ENCODE results near the gene NTRK3. TPM values are rescaled to one million over a fixed set of nuclear protein-coding genes. Genes with fewer than 3 reads are reported as not detected.
"Not testable (repeated sequence)": the region's sequence is repeated elsewhere in the genome, so short reads cannot be mapped to it uniquely, and the experiment has no call there.

The NTRK3 gene
- total RNA-seq, 2 donors from 2014 or later = 3.3 to 6.9 TPM

- intact Hi-C loops (cut with DNase I) = no loop called here
- DNase-seq = no peak
- ATAC-seq = no peak
Observed at GRCh38 chr15:88104357-88104756, 152.2 kb downstream of the NTRK3 start.

DNA sequence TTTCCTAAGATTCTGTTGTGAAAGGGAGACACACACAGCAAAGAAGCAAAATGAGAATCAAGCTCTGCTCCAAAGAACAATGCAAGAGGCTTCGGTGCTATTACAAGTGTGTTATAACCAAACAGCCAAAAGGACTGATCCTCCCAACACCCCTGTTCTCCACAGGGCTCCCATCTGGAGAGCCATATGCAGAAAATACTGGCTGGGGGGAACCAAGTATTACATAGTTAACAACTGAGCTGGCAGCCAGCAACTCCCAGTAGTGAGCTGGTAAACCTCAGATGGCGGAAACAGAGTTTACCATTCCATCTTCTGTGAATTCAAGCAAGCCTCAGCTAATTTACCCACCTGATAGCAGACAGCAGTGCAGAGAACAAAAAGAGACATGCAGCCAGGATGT is 156.4 kb downstream of the NTRK3 start:
- DNase-seq = no peak
- no peak for ATAC-seq
- intact Hi-C loops (cut with DNase I) = no loop called here

- intact Hi-C loops (cut with DNase I) = no loop called here
- ATAC-seq (no peak), DNase-seq (no peak)
Observed at GRCh38 chr15:88098361-88098760, 158.2 kb downstream of the NTRK3 start.

GRCh38 chr15:88091444-88092016 is 165.0 kb downstream of the NTRK3 start:
- intact Hi-C loops (cut with DNase I) = no loop called here
- DNase-seq (no peak), ATAC-seq (no peak)

- intact Hi-C loops (cut with DNase I) = no loop called here
- DNase-seq (no peak), ATAC-seq (peak; percentile 51 to 85)
Observed at GRCh38 chr15:88090481-88091011, 166.0 kb downstream of the NTRK3 start.

DNA sequence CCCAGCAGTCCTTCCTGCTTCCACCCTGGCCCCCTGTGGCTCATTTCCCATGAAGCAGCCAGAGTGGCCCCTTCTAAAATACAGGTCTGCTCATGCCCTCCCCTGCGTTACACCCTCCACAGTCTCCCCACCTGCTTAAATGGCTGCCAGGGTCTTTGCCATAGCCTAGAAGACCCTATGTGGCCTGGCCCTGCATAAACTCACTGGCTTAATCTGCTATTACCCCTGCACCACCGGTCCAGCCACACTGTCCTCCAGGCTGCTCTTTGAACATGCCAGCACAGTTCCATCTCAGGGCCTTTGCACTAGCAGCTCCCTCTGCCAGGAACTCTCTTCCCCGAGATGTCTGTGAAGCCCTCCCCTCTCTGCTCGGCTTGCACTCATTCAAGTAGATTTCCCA is 166.8 kb downstream of the NTRK3 start:
- ATAC-seq = no peak
- no peak for DNase-seq
- intact Hi-C loops (cut with DNase I) = no loop called here

DNA sequence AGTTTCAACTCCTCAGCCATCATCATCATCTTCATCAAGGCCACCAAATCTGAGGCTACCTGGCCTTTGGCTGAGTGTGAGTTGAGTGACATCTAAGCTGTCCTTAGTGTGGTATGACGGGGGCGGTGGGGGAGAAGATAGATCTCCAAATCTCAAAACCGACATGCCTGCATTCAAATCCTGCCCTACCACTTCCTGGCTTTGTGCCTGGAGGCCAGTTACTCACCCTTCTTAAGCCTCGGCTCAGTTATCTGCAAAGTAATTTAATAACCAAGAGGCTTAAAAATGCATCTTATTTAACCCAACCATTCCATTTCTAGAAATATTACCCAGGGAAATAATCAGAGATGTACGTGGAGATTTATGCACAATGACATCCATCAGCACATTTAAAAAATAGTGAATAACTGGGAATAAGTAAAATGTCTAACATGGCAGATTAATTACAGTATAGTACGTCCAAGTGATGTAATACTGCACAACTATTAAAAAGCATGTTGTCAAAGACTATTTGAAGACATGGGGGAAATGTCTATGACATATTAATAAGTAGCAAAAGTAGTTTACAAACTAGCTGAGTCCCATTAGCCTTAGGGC is 167.4 kb downstream of the NTRK3 start:
- ATAC-seq = no peak
- no peak for DNase-seq
- intact Hi-C loops (cut with DNase I) = no loop called here

- ATAC-seq (peak in 1 of 2 donors; percentile 66), DNase-seq (no peak)
- intact Hi-C loops (cut with DNase I) = no loop called here
Observed at GRCh38 chr15:88083811-88084760, 172.5 kb downstream of the NTRK3 start.

GRCh38 chr15:88080616-88081015 is 175.9 kb downstream of the NTRK3 start:
- ATAC-seq (no peak), DNase-seq (no peak)
- intact Hi-C loops (cut with DNase I) = no loop called here

- ATAC-seq (peak in 1 of 2 donors; percentile 38), DNase-seq (no peak)
- intact Hi-C loops (cut with DNase I) = no loop called here
Observed at GRCh38 chr15:88077296-88078020, 179.1 kb downstream of the NTRK3 start.

DNA sequence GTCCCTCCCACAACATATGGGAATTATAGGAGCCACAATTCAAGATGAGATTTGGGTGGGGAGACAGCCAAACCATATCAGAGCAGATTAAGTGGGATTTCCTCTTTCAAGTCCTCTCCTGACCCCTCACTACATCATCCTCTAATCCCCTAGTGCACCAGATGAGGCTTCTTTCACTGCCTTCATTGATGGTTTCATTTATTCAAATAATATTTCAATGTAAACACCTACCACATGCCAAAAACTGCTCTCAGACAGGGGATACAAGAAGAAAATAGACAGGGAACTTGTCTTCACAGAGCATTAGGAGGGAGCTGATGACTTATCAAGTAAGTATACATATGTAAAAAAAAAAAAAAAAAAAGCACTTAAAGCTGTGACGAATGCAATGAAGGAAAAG is 180.2 kb downstream of the NTRK3 start:
- ATAC-seq (no peak), DNase-seq (no peak)
- intact Hi-C loops (cut with DNase I) = no loop called here

DNA sequence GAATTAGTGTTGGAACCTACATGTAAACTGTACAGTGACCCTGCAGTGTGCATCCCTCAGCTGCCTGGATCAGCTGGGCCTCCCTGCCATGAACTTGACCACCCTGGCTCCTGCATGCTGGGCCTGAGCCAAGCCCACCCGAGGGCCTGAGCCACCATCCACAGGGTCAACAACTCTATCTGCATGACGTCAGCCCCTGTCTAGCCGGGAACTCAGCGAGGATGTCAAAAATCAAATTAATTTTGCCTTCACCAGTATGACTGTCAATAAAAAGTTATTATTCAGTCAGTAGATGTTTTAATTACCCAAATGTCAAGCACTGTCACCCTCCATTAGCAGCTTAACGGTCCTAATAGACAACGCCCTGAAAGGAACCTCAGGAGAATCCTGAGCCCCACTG is 181.4 kb downstream of the NTRK3 start:
- ATAC-seq (no peak), DNase-seq (no peak)
- intact Hi-C loops (cut with DNase I) = no loop called here

DNA sequence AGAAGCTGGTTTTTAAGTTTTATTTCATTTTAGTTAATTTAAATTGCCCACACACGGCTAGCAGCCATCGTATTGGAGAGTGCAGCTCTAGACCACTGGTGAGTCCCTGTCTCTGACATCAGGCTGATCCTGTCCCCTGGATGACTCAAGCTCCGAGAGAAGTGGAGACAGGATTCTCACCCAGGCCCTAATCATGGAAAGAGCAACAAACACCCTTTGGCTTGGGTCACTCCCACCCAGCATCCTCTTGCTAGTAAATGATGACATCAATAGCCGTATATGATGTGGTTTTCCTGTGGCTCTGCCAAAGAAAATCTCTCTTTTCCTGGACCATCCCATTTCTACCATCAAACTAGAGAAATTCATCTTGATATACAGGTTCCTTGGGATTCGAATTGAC is 182.2 kb downstream of the NTRK3 start:
- intact Hi-C loops (cut with DNase I) = no loop called here
- DNase-seq (no peak), ATAC-seq (no peak)

GRCh38 chr15:88073391-88073691 is 183.2 kb downstream of the NTRK3 start:
- DNase-seq (no peak), ATAC-seq (no peak)
- intact Hi-C loops (cut with DNase I) = no loop called here

- intact Hi-C loops (cut with DNase I) = no loop called here
- DNase-seq (no peak), ATAC-seq (no peak)
Observed at GRCh38 chr15:88072598-88073390, 183.7 kb downstream of the NTRK3 start.

DNA sequence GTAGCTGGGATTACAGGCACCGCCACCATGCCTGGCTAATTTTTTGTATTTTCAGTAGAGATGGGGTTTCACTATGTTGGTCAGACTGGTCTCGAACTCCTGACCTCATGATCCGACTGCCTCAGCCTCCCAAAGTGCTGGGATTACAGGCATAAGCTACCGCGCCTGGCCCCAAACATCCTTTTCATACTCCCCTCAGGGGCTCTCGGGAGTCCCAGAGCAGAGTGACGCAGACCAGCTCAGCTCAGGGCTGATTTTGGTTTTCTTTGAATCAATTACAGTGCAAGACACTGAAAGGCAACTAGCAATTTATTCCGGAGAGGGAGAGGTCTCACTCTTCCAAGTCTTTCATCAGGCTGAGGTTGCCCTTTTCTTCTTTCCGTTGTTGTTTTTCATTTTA is 184.4 kb downstream of the NTRK3 start:
- DNase-seq; intact Hi-C loops (cut with DNase I); ATAC-seq: not testable (repeated sequence)

GRCh38 chr15:88071141-88071540 is 185.4 kb downstream of the NTRK3 start:
- no peak for DNase-seq
- intact Hi-C loops (cut with DNase I) = no loop called here
- no peak for ATAC-seq

GRCh38 chr15:88069561-88069960 is 187.0 kb downstream of the NTRK3 start:
- ATAC-seq = no peak
- intact Hi-C loops (cut with DNase I) = no loop called here
- no peak for DNase-seq

DNA sequence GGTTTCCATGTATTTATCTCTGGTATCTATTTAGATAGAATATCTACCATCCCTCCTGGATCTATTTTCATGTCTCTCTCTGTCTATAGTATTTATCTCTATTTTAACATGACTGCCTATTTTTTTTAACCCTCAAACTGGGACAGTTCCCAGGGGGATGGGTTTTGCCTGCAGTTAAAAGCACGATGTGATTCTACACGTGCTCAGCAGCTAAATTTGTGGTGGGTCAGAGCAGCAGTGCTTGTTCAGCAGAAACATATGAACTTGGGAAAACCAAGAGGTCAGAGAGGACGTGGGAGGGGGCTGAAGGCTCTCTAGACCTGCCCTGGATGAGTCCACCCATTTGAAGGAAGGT is 189.2 kb downstream of the NTRK3 start:
- ATAC-seq (no peak), DNase-seq (no peak)
- intact Hi-C loops (cut with DNase I) = no loop called here
